ENCODE data around the gene BBC3.

DNA sequence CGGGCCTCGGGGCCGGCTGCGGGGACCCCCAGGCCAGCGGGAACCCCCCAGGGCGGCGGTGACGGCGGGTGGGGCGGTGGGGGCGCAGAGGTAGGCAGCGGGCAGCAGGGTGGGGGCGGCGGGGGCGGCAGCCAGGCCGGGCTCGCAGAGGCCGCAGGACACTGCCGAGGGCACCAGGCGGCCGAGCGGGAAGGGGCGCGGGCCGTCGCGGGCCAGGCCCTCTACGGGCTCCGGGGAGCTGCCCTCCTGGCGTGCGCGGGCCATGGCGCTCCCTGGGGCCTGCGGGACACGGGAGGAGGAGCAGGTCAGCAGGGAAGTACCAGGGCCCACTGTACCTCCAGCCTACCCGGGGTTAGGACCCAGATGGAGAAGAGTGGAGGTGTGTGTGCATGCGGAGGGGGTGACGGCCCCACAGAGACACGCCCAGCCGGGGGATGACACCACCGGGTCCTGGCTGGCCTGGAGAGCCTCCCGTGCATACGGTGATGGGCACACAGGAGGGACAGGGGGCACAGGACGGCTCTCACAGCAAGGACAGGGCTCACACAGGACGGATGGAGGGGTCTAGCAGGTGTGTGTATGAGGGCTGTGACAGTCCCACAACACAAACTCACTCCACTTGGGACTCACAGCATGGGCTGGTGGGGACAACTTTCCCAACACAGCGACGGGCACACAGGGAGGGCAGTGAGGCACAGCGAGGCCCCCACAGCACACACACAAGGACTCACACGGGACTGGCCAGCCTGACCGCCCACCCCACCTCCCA is 2.6 kb downstream of the BBC3 start:
- TF ChIP-seq, protein P1, sequence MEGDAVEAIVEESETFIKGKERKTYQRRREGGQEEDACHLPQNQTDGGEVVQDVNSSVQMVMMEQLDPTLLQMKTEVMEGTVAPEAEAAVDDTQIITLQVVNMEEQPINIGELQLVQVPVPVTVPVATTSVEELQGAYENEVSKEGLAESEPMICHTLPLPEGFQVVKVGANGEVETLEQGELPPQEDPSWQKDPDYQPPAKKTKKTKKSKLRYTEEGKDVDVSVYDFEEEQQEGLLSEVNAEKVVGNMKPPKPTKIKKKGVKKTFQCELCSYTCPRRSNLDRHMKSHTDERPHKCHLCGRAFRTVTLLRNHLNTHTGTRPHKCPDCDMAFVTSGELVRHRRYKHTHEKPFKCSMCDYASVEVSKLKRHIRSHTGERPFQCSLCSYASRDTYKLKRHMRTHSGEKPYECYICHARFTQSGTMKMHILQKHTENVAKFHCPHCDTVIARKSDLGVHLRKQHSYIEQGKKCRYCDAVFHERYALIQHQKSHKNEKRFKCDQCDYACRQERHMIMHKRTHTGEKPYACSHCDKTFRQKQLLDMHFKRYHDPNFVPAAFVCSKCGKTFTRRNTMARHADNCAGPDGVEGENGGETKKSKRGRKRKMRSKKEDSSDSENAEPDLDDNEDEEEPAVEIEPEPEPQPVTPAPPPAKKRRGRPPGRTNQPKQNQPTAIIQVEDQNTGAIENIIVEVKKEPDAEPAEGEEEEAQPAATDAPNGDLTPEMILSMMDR (IDR thresholded peaks at IDR 0.05; ENCODE audit: poor library complexity) = no peak
- TF ChIP-seq EZH2phosphoT487 (IDR thresholded peaks at IDR 0.05; ENCODE audit: low read depth, severe bottlenecking, unreplicated experiment) (no peak), EZH2 (IDR thresholded peaks at IDR 0.05; ENCODE audit: borderline replicate concordance) (no peak)

Measured in hepatocyte (in vitro differentiated cells).